SK-N-DZ (cell line): ENCODE results near the gene MLN.

ENCODE experiments used
- DNase-seq: peaks from one replicate; pipeline ENCODE4 v3.0.0-alpha.2; 2015; ENCODE audit warnings: low spot score

Gene MLN

GRCh38 chr6:33788694-33789549 is 14.9 kb downstream of the MLN start, which contains the start of gene LEMD2:
TSS of gene LEMD2 (minus strand) at chr6:33789130. CDS start at chr6:33789116, 14 bp downstream.
- DNase-seq = peak; percentile 89

GRCh38 chr6:33787954-33788693 is 15.7 kb downstream of the MLN start:
- DNase-seq = peak; percentile 46

DNA sequence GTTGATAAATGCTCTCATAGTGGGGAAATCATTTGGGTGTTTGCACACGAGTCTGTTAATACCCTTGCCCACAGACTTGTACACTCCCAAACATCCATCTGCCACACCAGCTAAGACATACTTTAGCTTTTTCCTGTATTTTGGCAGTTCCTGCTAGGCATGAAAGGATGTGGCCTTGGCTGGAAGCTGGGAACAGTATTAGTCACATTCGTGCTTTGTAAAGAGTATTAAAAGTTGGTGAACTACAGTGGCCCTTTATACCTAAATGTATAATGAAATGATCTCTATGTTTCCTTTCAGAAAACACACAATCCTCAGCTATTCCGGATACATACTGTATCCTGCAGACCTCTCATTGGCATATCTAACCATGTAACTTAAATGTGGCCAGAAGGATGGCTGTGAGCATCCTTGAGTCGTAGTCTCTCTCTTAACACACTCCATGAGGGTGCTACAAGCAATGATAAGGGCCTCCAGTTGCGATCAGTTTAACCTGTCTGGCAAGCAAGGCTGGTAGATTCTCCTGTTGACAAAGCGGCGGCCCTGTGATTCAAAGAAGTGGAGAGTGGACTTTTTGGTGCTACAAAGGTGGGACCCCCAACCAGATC is 16.4 kb downstream of the MLN start:
- no peak for DNase-seq

DNA sequence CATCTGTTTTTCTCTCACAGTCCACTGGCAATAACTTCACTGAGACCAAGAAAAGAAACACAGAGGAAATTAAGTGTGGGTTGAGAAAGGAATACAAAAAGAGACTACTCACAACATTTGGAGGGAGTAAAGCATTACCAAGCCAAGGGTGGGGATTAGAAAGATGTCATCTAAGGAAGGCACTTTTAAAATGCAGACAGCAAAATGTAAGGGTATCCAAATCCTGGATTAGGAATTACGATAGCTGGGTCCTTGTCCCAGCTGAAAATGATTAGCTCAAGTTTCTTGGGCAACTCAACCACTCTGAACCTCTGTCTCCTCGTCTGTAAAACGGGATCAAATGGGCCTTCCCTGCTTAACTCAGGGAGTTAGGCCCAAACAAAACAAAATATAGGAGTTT is 17.1 kb downstream of the MLN start:
- DNase-seq = no peak

- no peak for DNase-seq
Measured at GRCh38 chr6:33785778-33786177, 18.0 kb downstream of the MLN start.

- DNase-seq = no peak
Measured at GRCh38 chr6:33784787-33785186, 19.0 kb downstream of the MLN start.

DNA sequence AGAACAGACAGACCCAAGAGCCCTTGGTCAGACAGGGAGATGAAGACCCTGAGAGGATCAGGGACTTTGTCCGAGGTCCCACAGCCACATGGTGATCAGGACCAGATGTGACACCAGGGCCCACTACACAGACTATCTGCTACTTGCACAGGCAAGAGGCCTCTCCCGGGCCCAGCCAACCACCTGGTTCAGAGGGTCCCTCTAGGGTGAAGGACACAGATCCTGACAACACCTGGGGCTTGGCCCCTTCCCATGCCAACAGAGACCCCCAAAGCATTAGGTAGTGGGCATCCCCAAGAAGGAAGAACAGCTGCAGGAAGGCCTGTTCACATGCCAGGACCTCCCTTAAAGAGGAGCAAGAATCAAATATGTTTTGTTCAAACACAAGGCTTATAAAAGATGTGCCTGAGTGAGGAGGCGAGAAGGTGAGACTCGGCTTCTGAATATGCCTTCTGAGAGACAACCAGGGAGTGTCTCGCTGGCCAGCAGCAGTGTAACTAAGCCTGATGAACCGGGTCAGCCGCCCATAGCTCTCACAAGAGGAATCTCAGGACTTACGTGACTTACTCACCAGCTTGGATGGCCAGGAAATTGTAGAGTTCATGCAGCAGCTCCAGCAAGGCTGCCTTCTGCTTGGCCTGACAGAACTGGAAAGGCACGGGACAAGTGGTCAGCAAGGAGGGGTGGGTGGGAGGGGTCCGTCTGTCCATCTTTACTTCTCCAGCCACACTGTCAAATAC is 19.9 kb downstream of the MLN start:
- no peak for DNase-seq

DNA sequence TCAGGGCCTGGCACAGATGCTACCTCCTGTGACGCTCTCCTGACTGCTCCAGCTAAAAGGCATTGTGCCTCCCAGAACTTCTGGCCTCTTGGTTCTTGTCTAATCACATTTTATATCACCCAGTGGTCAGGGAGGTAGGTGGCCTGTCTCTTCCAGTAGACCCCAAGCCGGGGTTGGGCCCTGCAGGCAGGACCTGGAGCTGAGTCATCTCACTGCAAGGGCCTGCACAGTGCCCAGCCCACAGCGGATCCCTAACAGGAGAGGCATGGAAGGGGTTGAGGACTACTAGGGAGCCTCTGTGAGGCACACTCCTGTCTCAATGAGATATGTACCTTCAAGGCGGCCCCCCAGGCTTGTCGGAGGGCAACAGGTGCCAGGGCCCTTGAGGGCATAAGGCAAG is 21.2 kb downstream of the MLN start:
- DNase-seq = no peak

- no peak for DNase-seq
Measured at GRCh38 chr6:33781131-33781975, 22.4 kb downstream of the MLN start.

DNA sequence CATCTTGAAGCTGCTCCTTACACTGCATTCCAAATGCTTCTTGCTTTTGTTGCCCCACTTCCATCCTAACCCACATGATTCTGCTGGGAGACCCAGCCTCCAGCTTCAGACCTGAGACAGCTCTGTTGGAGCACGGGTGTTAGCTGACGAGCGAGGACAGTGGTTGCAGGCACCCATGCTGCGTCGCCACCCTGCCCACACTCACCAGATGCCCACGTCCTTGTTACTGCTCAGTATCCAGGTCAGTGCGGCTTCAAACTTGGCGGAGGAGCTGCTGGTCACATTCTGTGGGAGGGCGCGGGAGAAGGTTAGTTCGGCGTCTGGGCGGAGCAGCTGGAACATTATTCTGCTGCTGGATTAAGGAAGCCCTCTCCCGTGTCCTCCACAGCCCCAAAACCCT is 23.9 kb downstream of the MLN start:
- DNase-seq = no peak

DNA sequence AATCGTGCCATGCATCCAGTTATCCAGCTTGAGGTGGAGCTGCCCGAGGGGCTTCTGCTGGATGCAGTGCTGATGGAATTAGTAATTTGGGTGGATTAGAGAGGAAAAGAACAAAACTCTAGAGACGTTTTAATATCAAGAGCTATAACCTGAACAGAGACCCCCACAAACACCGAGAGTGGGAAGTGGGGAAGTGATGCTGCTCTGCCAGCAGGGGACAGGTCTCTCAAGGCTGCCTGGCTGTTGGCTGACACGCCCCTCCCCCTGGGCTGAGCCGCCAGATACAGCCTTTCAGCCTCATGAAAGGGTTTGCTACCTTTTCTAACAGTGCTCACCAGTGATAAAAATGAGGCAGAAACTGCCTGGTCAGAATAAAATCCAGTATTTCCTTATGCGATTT is 24.5 kb downstream of the MLN start:
- no peak for DNase-seq

- no peak for DNase-seq
Measured at GRCh38 chr6:33778444-33779121, 25.2 kb downstream of the MLN start.

- no peak for DNase-seq
Measured at GRCh38 chr6:33777398-33778388, 26.1 kb downstream of the MLN start.

DNA sequence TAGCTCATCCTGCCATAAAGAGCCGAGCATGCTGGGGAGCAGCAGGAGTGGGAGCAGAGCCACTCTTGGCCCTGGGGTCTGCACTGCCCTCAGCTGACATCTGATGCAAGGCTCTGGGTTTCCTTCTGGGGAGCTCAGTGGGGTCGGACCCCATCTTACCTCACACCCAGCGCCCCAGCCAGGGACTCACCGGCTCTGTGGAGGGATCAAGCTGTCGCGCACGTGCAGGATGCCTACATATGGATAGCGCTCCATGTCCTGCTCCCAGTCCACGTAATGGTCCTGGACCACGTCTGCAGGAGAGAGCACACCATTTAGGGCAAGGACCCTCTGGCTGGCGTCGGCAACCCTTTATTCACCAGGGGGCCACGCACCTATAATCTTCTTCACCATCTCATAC is 27.0 kb downstream of the MLN start:
- no peak for DNase-seq

GRCh38 chr6:33776186-33776585 is 27.6 kb downstream of the MLN start:
- DNase-seq = no peak

DNA sequence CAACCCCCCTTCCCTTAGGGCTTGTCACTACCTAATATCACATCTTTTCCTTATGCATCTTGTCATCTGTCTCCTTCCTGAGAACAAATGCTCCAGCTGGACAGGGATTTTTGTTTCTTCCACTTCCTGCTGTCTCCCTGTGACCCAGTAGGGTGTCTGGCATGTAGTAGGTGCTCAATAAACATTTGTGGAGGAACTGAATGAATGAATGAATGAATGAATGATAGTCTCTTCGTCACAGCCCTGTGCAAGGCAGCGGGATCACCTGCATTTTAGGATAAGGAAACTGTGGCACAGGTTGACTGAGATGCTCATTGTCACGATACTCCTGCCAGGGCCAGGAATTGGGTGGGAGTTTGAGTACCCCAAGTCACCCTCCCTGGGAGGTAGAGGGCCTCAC is 29.0 kb downstream of the MLN start:
- no peak for DNase-seq

DNA sequence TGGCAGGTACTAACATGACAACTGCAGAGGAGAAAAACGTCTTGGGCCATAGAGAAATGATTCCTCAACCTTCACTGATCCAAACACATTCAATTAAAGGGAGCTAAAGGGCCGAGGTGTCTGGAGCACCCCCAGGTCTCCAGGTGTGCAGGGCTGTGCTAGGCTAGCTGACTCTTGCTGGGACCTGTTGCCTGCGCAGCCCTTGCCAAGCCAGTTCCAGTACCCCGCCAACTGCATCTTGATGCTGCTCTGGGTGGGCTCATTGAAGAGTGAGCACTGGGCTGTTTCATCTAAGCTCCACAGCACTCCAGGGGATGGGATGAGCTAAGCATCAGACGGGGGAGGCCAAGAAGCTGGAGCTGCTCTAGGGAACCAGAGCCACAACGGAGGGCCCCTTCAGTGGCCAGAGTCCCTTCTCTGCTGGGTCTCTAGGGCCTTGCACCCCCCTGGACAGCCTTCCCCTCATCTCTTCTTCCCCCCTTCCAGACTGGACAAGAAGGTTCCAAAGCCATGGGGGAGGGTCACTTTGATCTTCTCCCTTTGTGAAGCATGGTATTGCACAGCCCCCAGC is 30.8 kb downstream of the MLN start:
- no peak for DNase-seq

- no peak for DNase-seq
Measured at GRCh38 chr6:33772082-33772830, 31.5 kb downstream of the MLN start.
